K562 (cell line): ENCODE results near the gene RPS2. TPM values are rescaled to one million over a fixed set of nuclear protein-coding genes. Genes with fewer than 3 reads are reported as not detected.
A peak's percentile ranks its signal among the peaks of the same experiment; 100 is the strongest.

Source experiments
- ATAC-seq: fragments of 200-7000 bp; cut with Tn5 transposase; 3 replicates; pipeline ENCODE4 v1.9.1; 2020; ENCODE audit warnings: moderate library complexity
- BruUV-seq: library from RNA; stranded (reverse); fragments of 400-500 nt; replicated peaks from 2 replicates; lab custom pipeline; 2021; lab: Mats Ljungman, UMichigan
- CTCF ChIA-PET: fragments of 300-600 bp; formaldehyde crosslinking; extraction: SDS; loops from one replicate; lab custom pipeline; 2021; ENCODE audit warnings: low intra/inter-chr PET ratio; lab: Yijun Ruan, JAX
- POLR2A ChIA-PET: fragments of 300-600, 350-650 bp; sonication (Branson Sonifier 250); formaldehyde crosslinking; extraction: SDS; loops from one replicate; lab custom pipeline; 2021; ENCODE audit warnings: antibody characterized with exemption, inconsistent platforms; lab: Yijun Ruan, JAX
- DNase-seq, 4 experiments: peaks; one replicate each; pipeline versions ENCODE4 v3.0.0 to v3.0.0-alpha.2; 2011 to 2018; ENCODE audit warnings: low spot score in 3 of 4, mixed read lengths in 3 of 4; ENCODE audit errors: extremely low read depth in 1 of 4
- FAIRE-seq: peaks from 2 replicates; lab custom pipeline; 2011; peaks lifted over from hg19 to GRCh38; lab: Jason Lieb, UNC
- H2AFZ ChIP-seq: 2 replicates; pipeline ENCODE4 v1.6.0; 2011; ENCODE audit warnings: low read depth, low read length, control low read depth, inconsistent platforms
- H3K27ac ChIP-seq: fragments of 200-600 bp; 3 replicates; pipeline ENCODE4 v1.8.0; 2011; ENCODE audit warnings: low read depth, mild to moderate bottlenecking, control low read depth, inconsistent platforms, low read length, moderate library complexity, mixed read lengths; ENCODE audit errors: extremely low read depth
- H3K27me3 ChIP-seq, 2 experiments: fragments of 300-600 bp in 1 of 2; 2 replicates in 1 of 2; 3 replicates in 1 of 2; pipeline versions ENCODE4 v1.6.0 to v1.8.0; 2011; ENCODE audit warnings: inconsistent platforms in 2 of 2, low read length in 2 of 2, mild to moderate bottlenecking in 1 of 2, mixed read lengths in 1 of 2, moderate library complexity in 1 of 2; ENCODE audit not compliant: control insufficient read depth in 2 of 2, insufficient read depth in 2 of 2
- H3K36me3 ChIP-seq: fragments of 300-600 bp; 3 replicates; pipeline ENCODE4 v1.8.0; 2011; ENCODE audit warnings: mild to moderate bottlenecking, low read length, inconsistent platforms; ENCODE audit not compliant: control insufficient read depth, insufficient read depth
- H3K4me1 ChIP-seq, 2 experiments: fragments of 200-600 bp in 1 of 2; replicated peaks in 1 of 2; 2 replicates in 1 of 2; 3 replicates in 1 of 2; pipeline versions ENCODE4 v1.5.1 to v1.8.0; 2011; ENCODE audit warnings: inconsistent platforms in 2 of 2, low read length in 2 of 2, mild to moderate bottlenecking in 1 of 2, mixed read lengths in 1 of 2, moderate library complexity in 1 of 2; ENCODE audit not compliant: control insufficient read depth in 2 of 2, insufficient read depth in 2 of 2
- H3K4me2 ChIP-seq: 2 replicates; pipeline ENCODE4 v1.6.1; 2011; ENCODE audit warnings: low read length, control low read depth, inconsistent platforms, mixed read lengths; ENCODE audit not compliant: insufficient read depth
- H3K4me3 ChIP-seq: fragments of 200-600 bp; sonication (generic), shearing (Covaris generic); 2 replicates; pipeline ENCODE4 v1.5.1; 2016; ENCODE audit warnings: control low read depth, inconsistent platforms
- H3K79me2 ChIP-seq: fragments of 200-600 bp; 3 replicates; pipeline ENCODE4 v1.8.0; 2011; ENCODE audit warnings: low read length, inconsistent platforms; ENCODE audit not compliant: control insufficient read depth, insufficient read depth
- H3K9ac ChIP-seq, 2 experiments: 2 replicates each; pipeline versions ENCODE4 v1.6.0 to v1.6.1; 2011; ENCODE audit warnings: low read depth in 2 of 2, low read length in 2 of 2, control low read depth in 1 of 2, inconsistent platforms in 1 of 2, mild to moderate bottlenecking in 1 of 2, mixed read lengths in 1 of 2; ENCODE audit not compliant: insufficient read depth in 1 of 2
- H3K9me1 ChIP-seq: one replicate; pipeline ENCODE4 v1.6.0; 2011; ENCODE audit warnings: inconsistent platforms, mild to moderate bottlenecking, low read length, moderate library complexity; ENCODE audit not compliant: control insufficient read depth, insufficient read depth
- H3K9me3 ChIP-seq: replicated peaks from 2 replicates; pipeline ENCODE4 v1.5.1; 2011; ENCODE audit warnings: low read depth, low read length, inconsistent platforms; ENCODE audit not compliant: control insufficient read depth, insufficient read depth
- H4K20me1 ChIP-seq: replicated peaks from 2 replicates; pipeline ENCODE4 v1.6.1; 2011; ENCODE audit warnings: low read length, inconsistent platforms, mixed read lengths; ENCODE audit not compliant: control insufficient read depth, insufficient read depth
- ATF7 ChIP-seq: fragments of 450-650 bp; IDR thresholded peaks from 2 replicates; pipeline ENCODE4 v1.7.1; 2014; ENCODE audit warnings: mild to moderate bottlenecking, moderate library complexity
- DACH1 ChIP-seq: fragments of 450-650 bp; IDR thresholded peaks from 2 replicates; pipeline ENCODE4 v1.6.1; 2018; ENCODE audit not compliant: partially characterized antibody
- E2F1 ChIP-seq: sonication (generic); formaldehyde crosslinking; IDR thresholded peaks from 2 replicates; pipeline ENCODE4 v1.8.1; 2023; ENCODE audit warnings: mild to moderate bottlenecking, missing genetic modification reagents, moderate library complexity
- HNRNPL ChIP-seq: fragments of 200-400 bp; formaldehyde crosslinking; IDR thresholded peaks from 2 replicates; pipeline ENCODE4 v1.6.1; 2017; ENCODE audit warnings: low read depth, mild to moderate bottlenecking, low read length
- KDM5B ChIP-seq: fragments of 200-600 bp; sonication (generic); IDR thresholded peaks from 2 replicates; pipeline ENCODE4 v1.6.1; 2012; ENCODE audit warnings: low read depth, mild to moderate bottlenecking, moderate library complexity, low read length, control low read depth, inconsistent platforms; ENCODE audit not compliant: insufficient replicate concordance
- MTA1 ChIP-seq: fragments of 450-650 bp; IDR thresholded peaks from 2 replicates; pipeline ENCODE4 v1.6.1; 2017; ENCODE audit warnings: borderline replicate concordance
- NR2C2 ChIP-seq, 2 experiments: fragments of 200-800 bp in 1 of 2; sonication (Bioruptor generic) in 1 of 2; sonication (generic) in 1 of 2; formaldehyde crosslinking in 1 of 2; IDR thresholded peaks; 2 replicates each; pipeline versions ENCODE4 v1.6.1 to v1.8.0; 2016 to 2022; ENCODE audit warnings: mild to moderate bottlenecking in 1 of 2, missing compliant biosample characterization in 1 of 2, missing genetic modification characterization in 1 of 2, missing genetic modification reagents in 1 of 2
- POU5F1 ChIP-seq: fragments of 150-350 bp; IDR thresholded peaks from 2 replicates; pipeline ENCODE4 v1.6.1; 2014; ENCODE audit warnings: borderline replicate concordance, low read length, low read depth, mild to moderate bottlenecking; ENCODE audit not compliant: partially characterized antibody
- SIX5 ChIP-seq, 2 experiments: IDR thresholded peaks; 2 replicates each; pipeline ENCODE4 v1.6.1; 2011; ENCODE audit warnings: low read length in 2 of 2, borderline replicate concordance in 1 of 2, low read depth in 1 of 2, mild to moderate bottlenecking in 1 of 2, moderate library complexity in 1 of 2; ENCODE audit not compliant: insufficient read depth in 1 of 2
- SMAD4 ChIP-seq: fragments of 250-450 bp; sonication (Bioruptor Pico); conservative IDR thresholded peaks from 2 replicates; pipeline ENCODE4 v1.8.0; 2021; ENCODE audit warnings: inconsistent platforms, mild to moderate bottlenecking, moderate library complexity
- TBL1XR1 ChIP-seq, 2 experiments: IDR thresholded peaks; 2 replicates each; pipeline ENCODE4 v1.6.1; 2012; ENCODE audit warnings: improper control_type of control experiment in 2 of 2, low read length in 2 of 2, mild to moderate bottlenecking in 1 of 2
- TFAP4 ChIP-seq: sonication (generic); formaldehyde crosslinking; IDR thresholded peaks from 2 replicates; pipeline ENCODE4 v1.8.0; 2022; ENCODE audit warnings: missing genetic modification reagents, mild to moderate bottlenecking, moderate library complexity, borderline replicate concordance
- TRIM25 ChIP-seq: fragments of 450-650 bp; IDR thresholded peaks from 2 replicates; pipeline ENCODE4 v1.7.0; 2016; ENCODE audit warnings: borderline replicate concordance
- YY1 ChIP-seq, 3 experiments: IDR thresholded peaks; 2 replicates each; pipeline ENCODE4 v1.6.1; 2011; ENCODE audit warnings: low read length in 2 of 3, mild to moderate bottlenecking in 2 of 3, moderate library complexity in 2 of 3, borderline replicate concordance in 1 of 3, control low read depth in 1 of 3, low read depth in 1 of 3; ENCODE audit not compliant: insufficient read depth in 3 of 3, insufficient replicate concordance in 2 of 3, control insufficient read depth in 1 of 3, insufficient read length in 1 of 3; ENCODE audit errors: extremely low read depth in 1 of 3
- ZFX ChIP-seq: sonication (generic); formaldehyde crosslinking; IDR thresholded peaks from 2 replicates; pipeline ENCODE4 v1.8.0; 2022; ENCODE audit warnings: mild to moderate bottlenecking, missing genetic modification reagents, moderate library complexity
- WGBS: fragments of 100-300 bp; shearing (Covaris generic); methylation state at CpG from one replicate; pipeline ENCODE4 v1.1.6; 2016; ENCODE audit warnings: low coverage, mixed read lengths; ENCODE audit not compliant: insufficient coverage; ENCODE audit errors: missing lambda C conversion rate; 5-methylcytosine and 5-hydroxymethylcytosine counted together
- in situ Hi-C: fragments of 300-500 bp; cut with MboI; formaldehyde crosslinking; loops from 4 replicates; pipeline ENCODE4 v1.15.0; 2018; ENCODE audit warnings: inconsistent platforms, mixed read lengths
- intact Hi-C: fragments of 100-400 bp; cut with micrococcal nuclease; formaldehyde crosslinking; loops from 2 replicates; pipeline ENCODE4 v1.14.2; 2022
- polyA plus RNA-seq, 8 experiments: library from polyadenylated mRNA; depleted of rRNA in 4 of 8; stranded (reverse) in 5 of 8; unstranded in 3 of 8; fragments of >200 nt; fragmentation: Nextera tagmentation in 2 of 8; fragmentation: Illumina TruSeq in 1 of 8; extraction: Ambion mirVana in 2 of 8; extraction: Trizol in 1 of 8; gene quantifications; 2 replicates each; pipeline versions ENCODE4 v1.2.1 to v1.2.3, GENCODE V29; 2011 to 2014; ENCODE audit warnings: inconsistent platforms in 1 of 8, missing spikeins in 1 of 8
- total RNA-seq, 7 experiments: library from RNA; depleted of rRNA in 6 of 7; stranded (reverse); fragments of >200 nt in 6 of 7; fragmentation: Illumina TruSeq in 2 of 7; extraction: Trizol in 2 of 7; gene quantifications; 2 replicates each; pipeline versions ENCODE4 v1.2.1 to v1.2.3, GENCODE V29; 2011 to 2021; ENCODE audit warnings: low replicate concordance in 1 of 7

The RPS2 gene
- total and polyA plus RNA-seq, 9 of the 15 experiments (the other 6 are each of a cell fraction or from before 2014, with no cell fraction given), result 834 to 4,794 (median 3,793) TPM

- ATAC-seq (peak; percentile 78), FAIRE-seq (peak; percentile 81), DNase-seq (peak; percentile 87 to 97 (median 90))
- BruUV-seq, result no TSS peak
- no peaks in the 10 kb centered on the region for H3K9me3 ChIP-seq
- H3K79me2 ChIP-seq, result peaks cover 52% of the 10 kb centered on the region
- intact Hi-C loops, result no loop called here
- ChIA-PET CTCF (interaction anchor here (0.6 kb wide), 1 partner anchor 98 kb away, joined by 3 read pairs; no protein-coding TSS in a partner anchor), POLR2A (interaction anchor here (1.2 to 3.0 kb wide), 2 partner anchors 9 to 12 kb away, joined by 5 to 13 read pairs; partner anchors contain the start of gene TBL3)
- H3K4me3 ChIP-seq, result peak within 1 kb of the TSS; percentile 65
- H2AFZ ChIP-seq, result peak within 1 kb of the TSS; percentile 96
- H3K4me1 ChIP-seq, result peaks cover 8 to 46% of the 10 kb centered on the region in 2 experiments; a peak in 4 of 5 replicates
- H3K9me1 ChIP-seq, result no peaks in the 10 kb centered on the region
- peaks cover 38% of the 10 kb centered on the region for H3K36me3 ChIP-seq
- H3K9ac ChIP-seq, result peak within 1 kb of the TSS; percentile 75 to 94
- under 1% methylated on average over 62 of the region's 79 CpGs for WGBS
- H3K27ac ChIP-seq, result peak within 1 kb of the TSS; percentile 83
- H3K27me3 ChIP-seq, result no peaks in the 10 kb centered on the region
- in situ Hi-C loops, result no loop called here
- peaks cover 35% of the 10 kb centered on the region for H4K20me1 ChIP-seq
- peak within 1 kb of the TSS; percentile 100 for H3K4me2 ChIP-seq
- TF ChIP-seq SIX5 (IDR thresholded peaks at IDR 0.05; ENCODE audit: borderline replicate concordance in 1 of 2, insufficient read depth in 1 of 2, low read depth in 1 of 2, low read length in 2 of 2) (peak; percentile 85 to 86), DACH1 (peak; percentile 15), POU5F1 (peak; percentile 77), ZFX (CRISPR knock-in tag) (peak; percentile 99), TFAP4 (CRISPR knock-in tag) (peak; percentile 92), TRIM25 (no peak), E2F1 (peak; percentile 78), ATF7 (peak; percentile 78), NR2C2 (CRISPR knock-in tag; IDR thresholded peaks at IDR 0.05) (peak; percentile 79), NR2C2 (tag; IDR thresholded peaks at IDR 0.05) (peak; percentile 85), YY1 (IDR thresholded peaks at IDR 0.05; ENCODE audit: borderline replicate concordance in 1 of 3, control insufficient read depth in 1 of 3, extremely low read depth in 1 of 3, insufficient read depth in 3 of 3, insufficient read length in 1 of 3, insufficient replicate concordance in 2 of 3, low read depth in 1 of 3, low read length in 2 of 3) (peak; percentile 23 to 81 (median 78)), HNRNPL (peak; percentile 95), KDM5B (peak; percentile 87), MTA1 (no peak), TBL1XR1 (IDR thresholded peaks at IDR 0.05; ENCODE audit: low read length in 2 of 2) (peak in 1 of 2 experiments; percentile 7; a peak in 1 of 4 replicates), SMAD4 (CRISPR knock-in tag) (peak; percentile 82)
These were observed 5.2 kb downstream of the RPS2 start, which contains the start of gene NDUFB10 for GRCh38 chr16:1959269-1960039. Gene NDUFB10 (plus strand): TSS chr16:1959538. CDS start chr16:1959625, 87 bp downstream.
